Measurements from ENCODE around the gene GPATCH2.

Gene GPATCH2

DNA sequence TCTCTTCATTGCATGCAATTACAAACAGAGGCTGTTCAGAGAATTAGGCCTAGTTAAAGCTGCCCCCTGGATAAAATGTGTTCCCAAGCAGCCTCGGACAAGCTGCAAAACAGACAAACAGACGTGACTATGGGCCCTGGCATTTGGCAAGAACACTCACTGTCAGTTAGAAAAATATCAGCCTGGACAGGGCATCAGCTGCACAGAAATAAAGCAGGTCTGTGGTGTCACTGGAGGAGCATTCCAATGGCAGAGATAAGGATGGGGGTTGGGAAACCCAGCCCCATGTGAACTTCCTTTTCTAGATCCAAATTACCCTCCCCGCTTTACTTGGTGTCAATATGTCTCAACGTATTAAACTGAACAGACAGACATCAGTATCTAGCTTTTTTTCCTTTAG lies 177.1 kb downstream of the GPATCH2 start:
- 0 out of 2 replicates have a peak, but pooled peaks cover 4% of the 10 kb centered on the region for H3K36me3 ChIP-seq (ENCODE audit: insufficient read depth, low read length)
- H3K27me3 ChIP-seq (ENCODE audit: insufficient read depth, low read length): no peaks in the 10 kb centered on the region
- no peak overlapping the region for H3K4me3 ChIP-seq (ENCODE audit: low read depth, low read length)
- H3K4me1 ChIP-seq (ENCODE audit: control insufficient read depth, insufficient read depth, low read length, unreplicated experiment): no peaks in the 10 kb centered on the region
- H3K27ac ChIP-seq (ENCODE audit: low read depth, low read length): no peak overlapping the region
- no peak overlapping the region for H2AFZ ChIP-seq (ENCODE audit: low read length, unreplicated experiment)
- H3K79me2 ChIP-seq (ENCODE audit: control insufficient read depth, insufficient read depth, low read length, unreplicated experiment): no peaks in the 10 kb centered on the region

DNA sequence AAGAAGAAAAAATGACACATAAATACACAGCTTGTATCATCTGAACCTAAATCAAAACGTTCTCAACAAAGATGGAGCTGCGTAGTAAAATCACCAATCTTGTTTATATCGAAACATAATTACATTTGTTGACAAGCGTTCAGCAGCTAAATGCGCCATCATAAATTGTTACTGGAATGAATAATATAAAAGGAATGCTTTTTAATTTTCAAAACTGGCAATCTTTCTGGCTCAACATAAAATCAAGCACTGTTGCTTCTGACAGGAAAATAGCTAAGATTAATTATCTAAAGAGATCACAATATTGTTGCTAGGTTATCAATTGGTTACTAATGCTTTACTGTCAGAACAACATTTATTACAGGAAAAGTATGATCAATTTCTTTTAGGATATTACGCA lies 181.5 kb downstream of the GPATCH2 start:
- Histone ChIP-seq H3K4me3 (ENCODE audit: low read depth, low read length) (no peak overlapping the region), H3K79me2 (ENCODE audit: control insufficient read depth, insufficient read depth, low read length, unreplicated experiment) (no peaks in the 10 kb centered on the region), H2AFZ (ENCODE audit: low read length, unreplicated experiment) (no peak overlapping the region), H3K4me1 (ENCODE audit: control insufficient read depth, insufficient read depth, low read length, unreplicated experiment) (no peaks in the 10 kb centered on the region), H3K27ac (ENCODE audit: low read depth, low read length) (no peak overlapping the region), H3K36me3 (ENCODE audit: insufficient read depth, low read length) (peaks cover 8% of the 10 kb centered on the region), H3K27me3 (ENCODE audit: insufficient read depth, low read length) (no peaks in the 10 kb centered on the region)

DNA sequence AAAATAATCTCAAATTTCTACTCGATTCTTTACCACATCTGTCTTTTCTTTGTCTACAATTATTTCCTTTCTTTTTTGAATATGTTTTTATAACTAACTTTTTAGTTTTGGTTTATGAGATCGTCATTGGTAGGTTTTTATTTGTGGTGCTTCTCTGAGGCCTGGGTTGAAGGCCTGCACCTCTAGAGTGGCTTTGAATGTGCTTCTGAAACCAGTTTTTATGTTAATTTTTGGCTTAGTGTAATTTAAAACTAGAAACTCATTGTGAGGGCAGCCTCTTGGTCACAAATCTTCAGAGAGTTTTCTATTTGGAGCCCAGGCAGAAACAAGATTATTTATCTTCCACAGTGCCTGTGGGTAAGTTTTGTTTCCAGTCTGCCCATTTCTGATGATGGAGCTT lies 187.0 kb downstream of the GPATCH2 start:
- no peak overlapping the region for H3K4me3 ChIP-seq (ENCODE audit: low read depth, low read length)
- no peak overlapping the region for H3K27ac ChIP-seq (ENCODE audit: low read depth, low read length)
- H2AFZ ChIP-seq (ENCODE audit: low read length, unreplicated experiment): no peak overlapping the region
- no peaks in the 10 kb centered on the region for H3K27me3 ChIP-seq (ENCODE audit: insufficient read depth, low read length)
- H3K36me3 ChIP-seq (ENCODE audit: insufficient read depth, low read length): peaks cover 9% of the 10 kb centered on the region
- no peaks in the 10 kb centered on the region for H3K79me2 ChIP-seq (ENCODE audit: control insufficient read depth, insufficient read depth, low read length, unreplicated experiment)
- no peaks in the 10 kb centered on the region for H3K4me1 ChIP-seq (ENCODE audit: control insufficient read depth, insufficient read depth, low read length, unreplicated experiment)

DNA sequence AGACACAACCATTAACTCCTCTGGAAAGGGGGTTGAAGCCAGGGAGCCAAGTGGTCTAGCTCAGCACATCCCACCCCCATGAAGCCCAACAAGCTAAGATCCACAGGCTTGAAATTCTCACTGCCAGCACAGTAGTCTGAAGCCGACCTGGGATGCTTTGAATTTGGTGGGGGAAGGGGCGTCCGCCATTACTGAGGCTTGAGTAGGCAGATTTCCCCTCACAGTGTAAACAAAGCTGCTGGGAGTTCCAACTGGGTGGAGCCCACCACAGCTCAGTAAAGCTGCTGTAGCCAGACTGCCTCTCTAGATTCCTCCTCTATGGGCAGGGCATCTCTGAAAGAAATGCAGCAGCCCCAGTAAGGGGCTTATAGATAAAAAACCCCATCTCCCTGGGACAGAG lies 193.5 kb downstream of the GPATCH2 start:
- Histone ChIP-seq H3K4me1 (ENCODE audit: control insufficient read depth, insufficient read depth, low read length, unreplicated experiment) (no peaks in the 10 kb centered on the region), H3K27ac (ENCODE audit: low read depth, low read length) (no peak overlapping the region), H3K4me3 (ENCODE audit: low read depth, low read length) (no peak overlapping the region), H3K36me3 (ENCODE audit: insufficient read depth, low read length) (no peaks in the 10 kb centered on the region), H3K27me3 (ENCODE audit: insufficient read depth, low read length) (no peaks in the 10 kb centered on the region), H2AFZ (ENCODE audit: low read length, unreplicated experiment) (no peak overlapping the region), H3K79me2 (ENCODE audit: control insufficient read depth, insufficient read depth, low read length, unreplicated experiment) (no peaks in the 10 kb centered on the region)

DNA sequence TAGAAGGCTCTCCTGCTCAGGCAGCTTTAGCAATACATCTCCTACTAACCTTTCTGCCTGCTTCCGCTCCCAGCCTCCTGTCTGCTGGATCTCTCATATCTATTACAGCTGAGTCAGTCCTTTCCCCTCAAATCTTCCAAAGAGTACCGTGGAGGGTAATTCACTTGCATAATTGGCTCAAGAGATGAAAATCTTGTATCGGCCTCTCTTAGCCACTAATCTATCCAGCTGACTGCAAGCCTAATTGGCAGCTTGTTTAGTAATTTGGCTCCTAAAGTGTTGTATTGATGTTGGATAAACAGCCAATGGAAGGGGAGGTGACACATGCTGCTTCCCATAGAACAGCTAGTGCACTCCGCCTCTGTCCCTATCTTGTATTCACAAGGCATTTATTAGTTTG lies 195.7 kb downstream of the GPATCH2 start:
- no peaks in the 10 kb centered on the region for H3K79me2 ChIP-seq (ENCODE audit: control insufficient read depth, insufficient read depth, low read length, unreplicated experiment)
- H3K27ac ChIP-seq (ENCODE audit: low read depth, low read length): no peak overlapping the region
- H2AFZ ChIP-seq (ENCODE audit: low read length, unreplicated experiment): no peak overlapping the region
- H3K4me1 ChIP-seq (ENCODE audit: control insufficient read depth, insufficient read depth, low read length, unreplicated experiment): no peaks in the 10 kb centered on the region
- no peak overlapping the region for H3K4me3 ChIP-seq (ENCODE audit: low read depth, low read length)
- no peaks in the 10 kb centered on the region for H3K27me3 ChIP-seq (ENCODE audit: insufficient read depth, low read length)
- H3K36me3 ChIP-seq (ENCODE audit: insufficient read depth, low read length): no peaks in the 10 kb centered on the region

DNA sequence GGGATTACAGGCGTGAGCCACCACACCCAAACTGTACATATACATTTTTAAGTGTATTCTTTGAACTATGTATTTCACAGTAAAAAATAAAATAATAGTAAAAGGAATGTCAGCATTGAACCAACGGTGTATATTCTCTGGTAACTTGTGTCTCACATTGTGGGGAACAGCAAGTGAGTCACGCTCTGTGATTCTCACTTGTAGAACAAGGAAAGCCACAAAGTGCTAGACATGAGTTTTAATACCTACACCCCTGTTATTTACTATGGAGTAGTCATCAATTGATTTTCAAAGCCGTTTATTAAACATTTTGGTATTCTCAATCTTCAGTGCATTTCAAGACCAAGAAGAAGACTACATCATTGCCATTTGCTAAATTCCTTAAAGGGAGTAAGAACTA lies 197.2 kb downstream of the GPATCH2 start:
- no peaks in the 10 kb centered on the region for H3K4me1 ChIP-seq (ENCODE audit: control insufficient read depth, insufficient read depth, low read length, unreplicated experiment)
- no peak overlapping the region for H3K4me3 ChIP-seq (ENCODE audit: low read depth, low read length)
- no peaks in the 10 kb centered on the region for H3K79me2 ChIP-seq (ENCODE audit: control insufficient read depth, insufficient read depth, low read length, unreplicated experiment)
- H3K27ac ChIP-seq (ENCODE audit: low read depth, low read length): no peak overlapping the region
- H3K36me3 ChIP-seq (ENCODE audit: insufficient read depth, low read length): no peaks in the 10 kb centered on the region
- no peaks in the 10 kb centered on the region for H3K27me3 ChIP-seq (ENCODE audit: insufficient read depth, low read length)
- no peak overlapping the region for H2AFZ ChIP-seq (ENCODE audit: low read length, unreplicated experiment)

DNA sequence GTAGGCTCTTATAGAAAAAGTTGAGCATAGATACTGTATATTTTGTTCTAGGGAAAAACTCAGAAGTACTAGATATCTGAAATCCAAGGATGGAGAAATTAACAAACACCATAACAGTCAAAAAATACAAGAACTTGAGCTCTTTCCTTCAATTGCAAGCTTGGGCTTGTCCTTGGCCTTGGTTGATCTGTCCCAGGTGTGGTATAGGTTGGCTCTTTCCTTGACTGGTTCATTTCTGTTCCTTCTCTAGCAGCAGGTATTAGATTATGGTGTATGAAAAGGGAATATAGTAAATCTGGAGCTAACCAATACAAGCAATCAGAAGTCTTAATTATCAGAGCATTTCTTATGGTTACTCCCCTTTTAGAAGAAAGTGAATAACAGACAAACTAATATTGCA lies 198.6 kb downstream of the GPATCH2 start:
- Histone ChIP-seq H3K4me3 (ENCODE audit: low read depth, low read length) (no peak overlapping the region), H3K36me3 (ENCODE audit: insufficient read depth, low read length) (no peaks in the 10 kb centered on the region), H3K27me3 (ENCODE audit: insufficient read depth, low read length) (no peaks in the 10 kb centered on the region), H2AFZ (ENCODE audit: low read length, unreplicated experiment) (no peak overlapping the region), H3K4me1 (ENCODE audit: control insufficient read depth, insufficient read depth, low read length, unreplicated experiment) (no peaks in the 10 kb centered on the region), H3K27ac (ENCODE audit: low read depth, low read length) (no peak overlapping the region), H3K79me2 (ENCODE audit: control insufficient read depth, insufficient read depth, low read length, unreplicated experiment) (no peaks in the 10 kb centered on the region)

DNA sequence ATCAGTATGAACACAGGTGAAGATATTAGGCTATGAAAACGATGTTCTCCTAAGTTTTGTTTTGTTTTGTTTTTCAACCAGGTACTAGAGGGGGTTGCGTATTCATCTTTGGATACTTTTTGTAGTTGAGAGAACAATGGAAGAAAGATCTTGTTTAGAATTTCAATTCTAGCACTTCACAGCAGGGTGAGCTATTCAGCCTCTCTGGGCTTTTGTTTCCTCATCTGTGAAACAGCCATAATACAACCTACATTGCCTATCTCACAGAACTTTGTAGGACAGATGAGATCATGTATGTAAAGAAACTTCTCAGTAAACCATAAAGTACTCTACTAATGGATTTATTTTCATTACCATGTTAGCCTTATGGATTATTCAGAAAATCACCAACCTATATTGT lies 199.5 kb downstream of the GPATCH2 start:
- H3K4me1 ChIP-seq (ENCODE audit: control insufficient read depth, insufficient read depth, low read length, unreplicated experiment): no peaks in the 10 kb centered on the region
- H3K27me3 ChIP-seq (ENCODE audit: insufficient read depth, low read length): no peaks in the 10 kb centered on the region
- no peak overlapping the region for H3K4me3 ChIP-seq (ENCODE audit: low read depth, low read length)

DNA sequence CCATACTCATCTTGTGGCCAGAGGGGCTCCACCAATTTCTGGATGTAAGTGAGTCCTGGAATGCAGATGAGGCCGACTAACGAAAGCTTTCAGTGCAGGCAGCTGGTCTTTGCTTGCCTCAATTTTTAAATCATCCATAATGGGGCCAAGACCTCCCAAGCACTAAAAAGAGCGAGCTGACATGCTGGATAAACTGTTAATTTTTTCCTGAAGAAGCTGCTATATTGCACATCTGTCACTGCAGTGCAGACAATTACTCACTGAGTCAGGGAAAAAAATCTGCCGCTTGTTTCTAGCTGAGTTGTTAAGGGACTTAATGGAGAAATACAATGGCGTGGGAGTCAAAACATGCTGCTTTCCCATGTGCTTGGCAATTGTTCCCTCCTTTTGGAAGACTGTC lies 205.5 kb downstream of the GPATCH2 start:
- Histone ChIP-seq H3K4me3 (ENCODE audit: low read depth, low read length) (no peak overlapping the region), H3K27me3 (ENCODE audit: insufficient read depth, low read length) (no peaks in the 10 kb centered on the region), H3K36me3 (ENCODE audit: insufficient read depth, low read length) (no peaks in the 10 kb centered on the region), H2AFZ (ENCODE audit: low read length, unreplicated experiment) (no peak overlapping the region), H3K4me1 (ENCODE audit: control insufficient read depth, insufficient read depth, low read length, unreplicated experiment) (no peaks in the 10 kb centered on the region), H3K27ac (ENCODE audit: low read depth, low read length) (no peak overlapping the region), H3K79me2 (ENCODE audit: control insufficient read depth, insufficient read depth, low read length, unreplicated experiment) (no peaks in the 10 kb centered on the region)

More for the DNA sequence above, 199.5 kb downstream of the GPATCH2 start:
- H2AFZ ChIP-seq (ENCODE audit: low read length, unreplicated experiment): no peak overlapping the region
- no peaks in the 10 kb centered on the region for H3K79me2 ChIP-seq (ENCODE audit: control insufficient read depth, insufficient read depth, low read length, unreplicated experiment)
- H3K36me3 ChIP-seq (ENCODE audit: insufficient read depth, low read length): no peaks in the 10 kb centered on the region
- H3K27ac ChIP-seq (ENCODE audit: low read depth, low read length): no peak overlapping the region

DNA sequence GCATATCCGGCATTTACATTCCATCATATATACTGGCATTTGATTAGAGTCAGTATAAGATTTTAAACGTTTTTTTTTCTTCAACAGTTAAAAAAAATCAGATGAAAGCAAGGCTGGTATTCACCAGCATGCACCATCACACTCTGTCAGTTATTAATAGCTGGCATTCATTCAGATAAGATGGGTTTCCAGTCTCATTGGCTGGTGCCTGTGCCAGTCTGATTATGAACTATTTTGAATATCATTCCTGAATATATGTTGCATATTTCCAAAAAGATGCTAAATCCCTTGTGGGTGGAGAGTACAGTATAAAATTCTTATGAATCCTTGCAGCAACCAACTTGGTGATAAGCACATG lies 211.7 kb downstream of the GPATCH2 start:
- H3K27me3 ChIP-seq (ENCODE audit: insufficient read depth, low read length): no peaks in the 10 kb centered on the region
- no peaks in the 10 kb centered on the region for H3K36me3 ChIP-seq (ENCODE audit: insufficient read depth, low read length)
- no peaks in the 10 kb centered on the region for H3K4me1 ChIP-seq (ENCODE audit: control insufficient read depth, insufficient read depth, low read length, unreplicated experiment)
- no peak overlapping the region for H3K27ac ChIP-seq (ENCODE audit: low read depth, low read length)
- no peak overlapping the region for H3K4me3 ChIP-seq (ENCODE audit: low read depth, low read length)
- no peak overlapping the region for H2AFZ ChIP-seq (ENCODE audit: low read length, unreplicated experiment)
- no peaks in the 10 kb centered on the region for H3K79me2 ChIP-seq (ENCODE audit: control insufficient read depth, insufficient read depth, low read length, unreplicated experiment)

DNA sequence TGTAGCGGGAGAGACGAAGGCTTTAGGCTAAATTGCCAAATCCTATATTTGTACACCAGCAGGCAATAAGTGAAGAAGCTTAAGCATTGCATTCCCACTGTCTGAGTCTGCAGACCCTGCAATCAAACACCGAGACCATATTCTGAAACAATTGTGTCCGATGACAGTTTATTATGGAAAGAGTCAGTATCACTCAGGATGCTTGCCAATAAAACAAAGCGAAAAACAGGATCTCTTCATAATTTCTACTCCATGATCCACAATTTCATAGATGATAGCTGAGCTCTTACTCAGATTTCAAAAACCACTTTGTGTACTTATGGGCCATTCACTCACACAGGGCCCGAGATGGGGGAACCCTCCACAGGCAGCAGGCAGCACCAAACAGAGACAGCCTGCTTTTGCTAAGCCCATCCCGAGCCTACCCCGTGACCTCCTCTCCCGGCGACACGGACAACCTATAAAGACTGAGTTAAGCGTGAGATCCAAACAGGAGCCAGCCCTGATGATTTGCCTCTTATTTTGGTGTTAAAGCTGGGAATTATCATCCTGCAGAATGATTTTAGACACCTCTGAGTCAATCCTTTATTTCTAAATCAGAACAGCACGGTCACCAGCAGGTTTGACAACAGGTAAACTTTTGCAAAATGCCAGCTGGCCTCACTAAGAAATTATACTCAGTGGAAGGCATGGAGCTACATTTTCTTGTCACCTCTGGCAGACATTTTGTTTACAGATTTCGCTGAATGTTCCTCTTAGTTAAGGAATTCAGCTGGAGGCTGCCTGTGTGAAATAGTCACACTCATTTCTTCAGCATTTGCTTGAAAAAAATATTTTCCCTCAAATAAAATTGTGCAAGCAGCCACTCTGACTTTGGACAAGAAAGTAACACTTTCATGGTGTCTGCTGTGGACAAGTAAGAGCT lies 212.4 kb downstream of the GPATCH2 start:
- H3K36me3 ChIP-seq (ENCODE audit: insufficient read depth, low read length): no peaks in the 10 kb centered on the region
- H2AFZ ChIP-seq (ENCODE audit: low read length, unreplicated experiment): no peak overlapping the region
- H3K27me3 ChIP-seq (ENCODE audit: insufficient read depth, low read length): no peaks in the 10 kb centered on the region
- no peak overlapping the region for H3K4me3 ChIP-seq (ENCODE audit: low read depth, low read length)
- no peaks in the 10 kb centered on the region for H3K4me1 ChIP-seq (ENCODE audit: control insufficient read depth, insufficient read depth, low read length, unreplicated experiment)
- no peaks in the 10 kb centered on the region for H3K79me2 ChIP-seq (ENCODE audit: control insufficient read depth, insufficient read depth, low read length, unreplicated experiment)
- no peak overlapping the region for H3K27ac ChIP-seq (ENCODE audit: low read depth, low read length)

Measured in ACC112 (cell line).